Fibroblast of lung (primary cell): ENCODE data around the gene HTR2A. TPM values are rescaled to one million over a fixed set of nuclear protein-coding genes. Genes with fewer than 3 reads are reported as not detected.

ENCODE experiments used
- DNase-seq, 2 donors: peaks; one replicate each; pipeline versions ENCODE4 v3.0.0 to v3.0.0-alpha.2; 2010; ENCODE audit warnings: low read depth in 2 of 2
- H2AFZ ChIP-seq: 2 replicates; pipeline ENCODE4 v1.5.1; 2012; ENCODE audit warnings: low read length, control low read depth, inconsistent platforms
- H3K27ac ChIP-seq: 2 replicates; pipeline ENCODE4 v1.5.1; 2011; ENCODE audit warnings: low read length, control low read depth; ENCODE audit not compliant: insufficient read depth
- H3K27me3 ChIP-seq: 2 replicates; pipeline ENCODE4 v1.5.1; 2011; ENCODE audit warnings: mild to moderate bottlenecking, low read length; ENCODE audit not compliant: control insufficient read depth, insufficient read depth
- H3K36me3 ChIP-seq: 2 replicates; pipeline ENCODE4 v1.5.1; 2011; ENCODE audit warnings: low read length; ENCODE audit not compliant: control insufficient read depth, insufficient read depth
- H3K4me1 ChIP-seq: 2 replicates; pipeline ENCODE4 v1.5.1; 2011; ENCODE audit warnings: low read length; ENCODE audit not compliant: control insufficient read depth, insufficient read depth; ENCODE audit errors: extremely low read depth
- H3K4me2 ChIP-seq: 2 replicates; pipeline ENCODE4 v1.5.1; 2011; ENCODE audit warnings: low read length, control low read depth; ENCODE audit not compliant: insufficient read depth; ENCODE audit errors: extremely low read depth
- H3K4me3 ChIP-seq, 4 experiments: fragments of 200-600 bp in 1 of 4; sonication (generic) in 1 of 4; replicated peaks in 1 of 4; 2 replicates each; pipeline ENCODE4 v1.5.1; 2011 to 2016; ENCODE audit warnings: low read length in 4 of 4, low read depth in 3 of 4, mild to moderate bottlenecking in 3 of 4, control low read depth in 2 of 4, inconsistent platforms in 1 of 4, mixed read lengths in 1 of 4; ENCODE audit not compliant: insufficient read depth in 1 of 4; ENCODE audit errors: control extremely low read depth in 1 of 4
- H3K79me2 ChIP-seq: 2 replicates; pipeline ENCODE4 v1.5.1; 2012; ENCODE audit warnings: mild to moderate bottlenecking, low read length, inconsistent platforms; ENCODE audit not compliant: control insufficient read depth, insufficient read depth
- H3K9ac ChIP-seq: 2 replicates; pipeline ENCODE4 v1.5.1; 2011; ENCODE audit warnings: mild to moderate bottlenecking, low read length, control low read depth; ENCODE audit not compliant: insufficient read depth
- H3K9me3 ChIP-seq: 2 replicates; pipeline ENCODE4 v1.5.1; 2012; ENCODE audit warnings: low read depth, low read length; ENCODE audit not compliant: control insufficient read depth, insufficient read depth
- H4K20me1 ChIP-seq: 2 replicates; pipeline ENCODE4 v1.5.1; 2011; ENCODE audit warnings: low read length; ENCODE audit not compliant: control insufficient read depth, insufficient read depth; ENCODE audit errors: extremely low read depth
- EZH2 ChIP-seq: IDR thresholded peaks from 2 replicates; pipeline ENCODE4 v1.5.1; 2012; ENCODE audit warnings: low read length, control low read depth, mild to moderate bottlenecking; ENCODE audit errors: missing control alignments
- polyA plus RNA-seq, 2 donors: library from polyadenylated mRNA; depleted of rRNA in 1 of 2; stranded (reverse) in 1 of 2; unstranded in 1 of 2; fragments of >200 nt; gene quantifications; 2 replicates each; pipeline ENCODE4 v1.2.1, GENCODE V29; 2011 to 2012; ENCODE audit warnings: missing spikeins in 1 of 2
- total RNA-seq: library from RNA; depleted of rRNA; stranded (reverse); fragments of >200 nt; gene quantifications from 2 replicates; pipeline ENCODE4 v1.2.1, GENCODE V29; 2014
- TF ChIP-seq, protein P1 (sequence below), 2 donors: IDR thresholded peaks in 1 of 2; conservative IDR thresholded peaks in 1 of 2; 1 replicate in 1 of 2; 2 replicates in 1 of 2; pipeline ENCODE4 v1.5.1; 2011 to 2012; ENCODE audit warnings: low read length in 2 of 2, control low read depth in 1 of 2, inconsistent platforms in 1 of 2, low read depth in 1 of 2, mild to moderate bottlenecking in 1 of 2

The HTR2A gene
- total and polyA plus RNA-seq, 2 donors (not counting 1 experiment from before 2014, with no cell fraction given) = 0.01 to 0.33 TPM

DNA sequence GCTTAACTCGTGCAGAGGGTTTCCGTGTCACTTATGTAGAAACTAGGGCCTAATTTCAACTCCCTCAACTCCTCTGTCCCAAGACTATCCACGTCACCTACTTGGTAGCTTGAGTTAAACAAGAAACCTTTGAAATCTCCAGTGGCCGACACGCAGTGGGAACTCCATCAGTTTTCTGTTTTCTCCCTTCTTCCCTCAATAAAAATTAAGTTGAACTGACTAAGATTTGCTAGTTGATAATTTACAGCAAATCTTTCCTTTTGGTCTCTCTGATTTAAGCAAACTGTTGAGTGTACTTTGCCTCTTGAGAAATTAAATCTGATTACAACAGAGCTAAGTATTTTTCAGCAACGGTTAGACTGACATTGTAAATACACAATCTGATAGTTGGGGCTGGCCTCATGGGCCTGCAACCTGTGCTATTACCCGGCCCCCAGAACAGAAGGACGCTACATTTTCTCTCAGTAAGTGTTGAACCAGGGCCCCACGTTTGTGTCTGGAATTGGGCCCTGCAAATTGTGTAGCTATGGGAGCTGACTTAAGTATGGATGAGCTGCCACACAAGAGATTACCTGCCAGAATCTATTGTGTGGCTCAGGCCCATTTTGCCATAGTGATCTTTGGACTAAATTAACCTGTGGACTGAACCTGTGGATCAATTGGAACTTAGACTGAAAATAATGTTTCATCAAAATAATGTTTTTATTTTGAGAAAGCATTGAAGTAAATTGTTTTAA is 99.2 kb downstream of the HTR2A start:
- no peaks in the 10 kb centered on the region for H3K9me3 ChIP-seq
- H3K27me3 ChIP-seq = no peaks in the 10 kb centered on the region
- H3K4me3 ChIP-seq = peak overlapping the region; percentile 62 to 95 (median 87)
- peaks cover 34% of the 10 kb centered on the region for H3K79me2 ChIP-seq
- H3K27ac ChIP-seq = peak overlapping the region; percentile 88
- DNase-seq = no peak
- no peaks in the 10 kb centered on the region for H3K4me1 ChIP-seq
- TF ChIP-seq EZH2 = no peak
- TF ChIP-seq, protein P1, sequence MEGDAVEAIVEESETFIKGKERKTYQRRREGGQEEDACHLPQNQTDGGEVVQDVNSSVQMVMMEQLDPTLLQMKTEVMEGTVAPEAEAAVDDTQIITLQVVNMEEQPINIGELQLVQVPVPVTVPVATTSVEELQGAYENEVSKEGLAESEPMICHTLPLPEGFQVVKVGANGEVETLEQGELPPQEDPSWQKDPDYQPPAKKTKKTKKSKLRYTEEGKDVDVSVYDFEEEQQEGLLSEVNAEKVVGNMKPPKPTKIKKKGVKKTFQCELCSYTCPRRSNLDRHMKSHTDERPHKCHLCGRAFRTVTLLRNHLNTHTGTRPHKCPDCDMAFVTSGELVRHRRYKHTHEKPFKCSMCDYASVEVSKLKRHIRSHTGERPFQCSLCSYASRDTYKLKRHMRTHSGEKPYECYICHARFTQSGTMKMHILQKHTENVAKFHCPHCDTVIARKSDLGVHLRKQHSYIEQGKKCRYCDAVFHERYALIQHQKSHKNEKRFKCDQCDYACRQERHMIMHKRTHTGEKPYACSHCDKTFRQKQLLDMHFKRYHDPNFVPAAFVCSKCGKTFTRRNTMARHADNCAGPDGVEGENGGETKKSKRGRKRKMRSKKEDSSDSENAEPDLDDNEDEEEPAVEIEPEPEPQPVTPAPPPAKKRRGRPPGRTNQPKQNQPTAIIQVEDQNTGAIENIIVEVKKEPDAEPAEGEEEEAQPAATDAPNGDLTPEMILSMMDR (conservative IDR thresholded peaks at IDR 0.05 in 1 of 2, IDR thresholded peaks at IDR 0.05 in 1 of 2; ENCODE audit: low read depth in 1 of 2, low read length in 2 of 2) = no peak
- no peaks in the 10 kb centered on the region for H4K20me1 ChIP-seq
- H3K36me3 ChIP-seq = no peaks in the 10 kb centered on the region
- H2AFZ ChIP-seq = peak overlapping the region; percentile 97
- H3K4me2 ChIP-seq = peak overlapping the region; percentile 83
- H3K9ac ChIP-seq = peak overlapping the region; percentile 57

DNA sequence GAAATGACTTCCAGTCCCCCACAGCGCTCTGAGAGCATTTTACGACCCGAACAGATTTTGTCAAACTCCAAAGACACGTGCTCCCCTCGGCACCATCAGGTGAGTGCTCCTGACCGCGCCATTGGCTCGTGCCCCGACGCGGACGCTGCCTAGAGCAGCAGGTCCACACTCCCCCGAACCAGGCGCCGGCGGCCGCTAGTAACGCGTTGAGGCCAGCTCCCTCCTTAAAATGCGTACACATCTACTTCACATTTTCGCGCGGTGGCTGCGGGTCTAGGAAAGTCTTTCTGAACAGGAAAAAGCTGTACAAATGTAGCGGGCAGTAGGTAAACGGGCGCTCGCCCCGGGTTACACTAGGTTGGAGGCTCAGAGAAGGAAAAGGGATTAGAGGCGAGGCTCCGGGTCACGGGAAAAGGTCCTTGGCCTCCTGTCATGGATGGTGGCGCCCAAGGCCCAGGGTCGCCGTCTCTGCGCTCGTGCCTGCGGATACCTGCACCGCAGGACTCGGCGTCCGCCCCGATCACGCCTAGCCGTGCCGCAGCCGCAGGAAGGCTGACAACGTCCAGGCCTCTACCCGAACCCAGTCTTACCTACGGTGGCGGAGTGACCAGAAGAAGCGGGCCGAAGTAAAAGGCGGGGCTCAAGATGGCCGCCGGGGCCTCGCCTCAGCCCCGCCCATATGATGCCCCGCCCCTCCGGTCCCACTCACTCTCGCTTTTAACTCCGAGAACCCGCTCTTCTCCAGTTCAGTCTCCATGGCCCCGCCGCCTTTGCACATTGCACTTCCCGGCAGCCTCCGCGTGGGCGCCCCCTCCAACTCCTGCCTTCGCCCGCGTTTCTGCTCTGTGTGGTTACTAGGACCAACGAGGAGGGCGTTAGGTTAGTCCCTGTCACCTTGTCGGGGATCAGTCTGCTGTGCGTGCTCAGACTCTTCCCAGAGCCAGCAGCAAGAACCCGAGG is 100.1 kb downstream of the HTR2A start, which contains the start of gene ESD:
TSS of gene ESD (minus strand) at position 647 of the 960 bp plus-strand sequence. CDS start 5,748 bp downstream, outside the sequence.
- Histone ChIP-seq H3K9me3 (no peaks in the 10 kb centered on the region), H3K27ac (peak within 1 kb of the TSS; percentile 88), H3K9ac (peak within 1 kb of the TSS; percentile 90), H3K79me2 (peaks cover 34% of the 10 kb centered on the region), H3K4me2 (peak within 1 kb of the TSS; percentile 83), H3K27me3 (no peaks in the 10 kb centered on the region), H3K4me1 (no peaks in the 10 kb centered on the region), H3K4me3 (peak within 1 kb of the TSS; percentile 62 to 95 (median 87)), H4K20me1 (no peaks in the 10 kb centered on the region), H3K36me3 (no peaks in the 10 kb centered on the region), H2AFZ (peak within 1 kb of the TSS; percentile 98)
- TF ChIP-seq, protein P1 (conservative IDR thresholded peaks at IDR 0.05 in 1 of 2, IDR thresholded peaks at IDR 0.05 in 1 of 2; ENCODE audit: low read depth in 1 of 2, low read length in 2 of 2) = no peak
- TF ChIP-seq EZH2 = no peak
- peak; percentile 89 to 91 for DNase-seq

DNA sequence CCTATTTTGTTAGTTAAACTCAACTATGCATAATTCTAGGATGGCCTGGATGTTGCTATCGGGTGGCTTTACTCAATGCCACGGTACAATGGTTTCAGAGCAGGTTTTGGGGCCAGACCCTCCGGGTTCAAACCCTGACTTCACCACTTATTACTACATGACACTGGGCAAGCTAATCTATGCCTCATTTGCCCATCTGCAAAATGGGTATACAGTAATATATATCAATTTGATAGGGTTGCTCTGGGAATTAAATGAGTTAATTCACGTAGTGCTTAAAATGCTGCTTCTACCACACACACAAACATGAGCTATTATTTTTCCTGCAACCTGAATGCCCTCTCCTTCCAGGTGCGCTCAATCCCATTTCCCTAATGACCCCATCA is 100.7 kb downstream of the HTR2A start:
- no peaks in the 10 kb centered on the region for H3K36me3 ChIP-seq
- H3K9ac ChIP-seq = peak overlapping the region; percentile 90
- no peaks in the 10 kb centered on the region for H4K20me1 ChIP-seq
- H2AFZ ChIP-seq = peak overlapping the region; percentile 98
- H3K4me3 ChIP-seq = peak overlapping the region; percentile 62 to 95 (median 87)
- H3K27ac ChIP-seq = peak overlapping the region; percentile 88
- H3K79me2 ChIP-seq = peaks cover 34% of the 10 kb centered on the region
- DNase-seq = no peak
- H3K4me2 ChIP-seq = peak overlapping the region; percentile 77
- no peaks in the 10 kb centered on the region for H3K9me3 ChIP-seq
- TF ChIP-seq, protein P1 (conservative IDR thresholded peaks at IDR 0.05 in 1 of 2, IDR thresholded peaks at IDR 0.05 in 1 of 2; ENCODE audit: low read depth in 1 of 2, low read length in 2 of 2) = no peak
- no peak for TF ChIP-seq EZH2
- no peaks in the 10 kb centered on the region for H3K27me3 ChIP-seq
- no peaks in the 10 kb centered on the region for H3K4me1 ChIP-seq
